HL-60 (cell line): Measurements from ENCODE around the gene DENND6B.

Experiments used
- DNase-seq, 2 experiments: peaks; one replicate each; pipeline ENCODE4 v3.0.0-alpha.2; 2010 to 2020; ENCODE audit warnings: low read depth in 1 of 2, low spot score in 1 of 2
- H3K27ac ChIP-seq: fragments of 250-450 bp; sonication (Bioruptor Pico); replicated peaks from 2 replicates; pipeline ENCODE4 v1.5.1; 2020; ENCODE audit warnings: mild to moderate bottlenecking, moderate library complexity
- H3K27me3 ChIP-seq: fragments of 250-450 bp; sonication (Bioruptor Pico); 2 replicates; pipeline ENCODE4 v1.5.1; 2021; ENCODE audit warnings: mild to moderate bottlenecking, moderate library complexity; ENCODE audit not compliant: insufficient read depth, poor library complexity, severe bottlenecking
- H3K4me3 ChIP-seq: replicated peaks from 2 replicates; pipeline ENCODE4 v1.5.1; 2011; ENCODE audit warnings: mild to moderate bottlenecking, control low read depth, low read length; ENCODE audit not compliant: insufficient read depth
- CTCF ChIP-seq: IDR thresholded peaks from one replicate; pipeline ENCODE4 v1.5.1; 2011; ENCODE audit warnings: low read length, control low read depth, inconsistent platforms; ENCODE audit not compliant: insufficient read depth
- GABPA ChIP-seq: IDR thresholded peaks from 2 replicates; pipeline ENCODE4 v1.6.1; 2012; ENCODE audit warnings: low read depth
- POLR2AphosphoS5 ChIP-seq: IDR thresholded peaks from 2 replicates; pipeline ENCODE4 v1.6.1; 2012; ENCODE audit warnings: low read depth
- SPI1 ChIP-seq: IDR thresholded peaks from 2 replicates; pipeline ENCODE4 v1.6.1; 2012; ENCODE audit warnings: low read depth, mild to moderate bottlenecking, borderline replicate concordance
- TF ChIP-seq, protein P1 (sequence below): IDR thresholded peaks from 2 replicates; pipeline ENCODE4 v1.6.1; 2012; ENCODE audit warnings: low read depth; ENCODE audit not compliant: insufficient replicate concordance

DENND6B gene

DNA sequence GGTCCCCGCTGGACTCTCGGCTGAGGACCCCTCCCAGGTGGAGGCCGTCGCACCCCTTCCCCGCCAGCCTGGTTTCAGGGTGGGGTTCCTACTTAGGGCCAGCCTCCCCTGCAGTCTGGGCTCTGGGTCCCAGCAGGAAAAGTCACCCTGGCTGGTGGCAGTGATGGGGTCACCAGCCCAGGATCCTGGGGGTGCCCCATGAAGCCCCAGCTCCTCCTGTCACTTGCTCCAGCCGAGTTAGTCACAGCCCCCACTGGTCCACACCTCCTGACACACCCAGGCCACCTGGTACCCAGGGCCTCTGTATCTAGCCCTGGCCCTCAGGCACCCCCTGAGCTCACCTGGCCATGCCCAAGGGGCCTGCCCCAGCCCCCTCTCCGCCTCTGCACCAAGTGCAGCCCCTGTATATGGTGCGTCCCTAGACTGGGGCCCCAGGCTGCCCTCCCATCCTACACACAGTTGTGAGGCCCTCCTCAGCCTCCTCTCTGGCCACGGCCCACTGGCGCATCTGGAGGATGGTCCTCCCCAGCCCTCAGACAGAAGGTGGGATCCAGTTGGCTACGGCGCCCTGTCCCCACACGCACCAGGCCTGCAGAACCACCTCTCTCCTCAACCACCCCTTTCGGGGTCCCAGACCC lies 26.1 kb downstream of the DENND6B start:
- Histone ChIP-seq H3K27me3 (no peaks in the 10 kb centered on the region), H3K27ac (no peak overlapping the region), H3K4me3 (no peak overlapping the region)
- TF ChIP-seq SPI1 (no peak), CTCF (no peak), POLR2AphosphoS5 (no peak), GABPA (no peak)
- TF ChIP-seq, protein P1, sequence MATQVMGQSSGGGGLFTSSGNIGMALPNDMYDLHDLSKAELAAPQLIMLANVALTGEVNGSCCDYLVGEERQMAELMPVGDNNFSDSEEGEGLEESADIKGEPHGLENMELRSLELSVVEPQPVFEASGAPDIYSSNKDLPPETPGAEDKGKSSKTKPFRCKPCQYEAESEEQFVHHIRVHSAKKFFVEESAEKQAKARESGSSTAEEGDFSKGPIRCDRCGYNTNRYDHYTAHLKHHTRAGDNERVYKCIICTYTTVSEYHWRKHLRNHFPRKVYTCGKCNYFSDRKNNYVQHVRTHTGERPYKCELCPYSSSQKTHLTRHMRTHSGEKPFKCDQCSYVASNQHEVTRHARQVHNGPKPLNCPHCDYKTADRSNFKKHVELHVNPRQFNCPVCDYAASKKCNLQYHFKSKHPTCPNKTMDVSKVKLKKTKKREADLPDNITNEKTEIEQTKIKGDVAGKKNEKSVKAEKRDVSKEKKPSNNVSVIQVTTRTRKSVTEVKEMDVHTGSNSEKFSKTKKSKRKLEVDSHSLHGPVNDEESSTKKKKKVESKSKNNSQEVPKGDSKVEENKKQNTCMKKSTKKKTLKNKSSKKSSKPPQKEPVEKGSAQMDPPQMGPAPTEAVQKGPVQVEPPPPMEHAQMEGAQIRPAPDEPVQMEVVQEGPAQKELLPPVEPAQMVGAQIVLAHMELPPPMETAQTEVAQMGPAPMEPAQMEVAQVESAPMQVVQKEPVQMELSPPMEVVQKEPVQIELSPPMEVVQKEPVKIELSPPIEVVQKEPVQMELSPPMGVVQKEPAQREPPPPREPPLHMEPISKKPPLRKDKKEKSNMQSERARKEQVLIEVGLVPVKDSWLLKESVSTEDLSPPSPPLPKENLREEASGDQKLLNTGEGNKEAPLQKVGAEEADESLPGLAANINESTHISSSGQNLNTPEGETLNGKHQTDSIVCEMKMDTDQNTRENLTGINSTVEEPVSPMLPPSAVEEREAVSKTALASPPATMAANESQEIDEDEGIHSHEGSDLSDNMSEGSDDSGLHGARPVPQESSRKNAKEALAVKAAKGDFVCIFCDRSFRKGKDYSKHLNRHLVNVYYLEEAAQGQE, result no peak
- DNase-seq, result no peak

- TF ChIP-seq CTCF (no peak), POLR2AphosphoS5 (no peak), SPI1 (no peak)
- TF ChIP-seq, protein P1, result no peak
- H3K4me3 ChIP-seq, result no peak overlapping the region
- no peak for DNase-seq
- H3K27me3 ChIP-seq, result no peaks in the 10 kb centered on the region
- H3K27ac ChIP-seq, result no peak overlapping the region
Observed at GRCh38 chr22:50299785-50300619, 26.8 kb downstream of the DENND6B start.

DNA sequence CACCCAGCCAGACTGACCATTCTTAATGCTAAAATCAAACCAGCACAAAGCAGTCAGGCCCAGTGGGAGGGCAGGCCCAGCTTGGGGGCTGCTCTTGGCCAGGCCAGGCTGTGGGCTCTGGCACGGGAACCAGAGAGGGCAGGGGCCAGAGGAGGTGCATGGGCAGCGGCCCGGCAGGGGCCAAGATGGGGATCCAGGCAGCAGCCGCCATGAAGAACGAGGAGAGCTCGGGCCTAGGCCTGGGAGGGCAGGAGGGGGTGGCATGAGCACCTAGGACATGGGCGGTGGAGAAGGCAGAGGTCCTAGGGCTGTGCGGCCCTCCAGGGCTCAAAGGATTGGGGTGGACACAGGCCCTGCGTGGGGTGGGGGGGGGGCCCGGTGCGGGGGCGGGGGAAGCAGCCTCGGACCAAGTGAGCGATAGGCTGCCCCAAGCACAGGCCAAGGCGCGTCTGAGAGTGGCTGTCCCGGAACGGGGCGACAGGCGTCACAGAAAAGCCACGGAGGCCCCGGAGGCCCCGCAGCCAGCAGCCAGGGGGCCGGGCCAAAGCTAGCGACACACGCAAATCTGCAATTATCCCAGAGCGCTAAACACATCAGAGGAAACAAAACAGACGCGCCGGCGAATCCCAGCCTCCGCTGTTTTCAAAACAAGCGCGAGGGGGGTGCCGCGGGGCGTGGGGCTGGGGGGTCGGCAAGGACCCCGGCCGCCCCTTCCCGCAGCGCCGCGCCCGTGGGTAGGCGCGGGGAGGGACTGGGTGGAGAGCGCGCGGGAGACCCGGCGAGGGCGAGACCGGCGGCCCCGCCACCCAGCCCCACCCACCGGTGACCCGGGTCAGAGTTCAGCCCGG lies 27.7 kb downstream of the DENND6B start:
- no peak overlapping the region for H3K4me3 ChIP-seq
- TF ChIP-seq POLR2AphosphoS5, result no peak
- TF ChIP-seq SPI1, result no peak
- TF ChIP-seq GABPA, result no peak
- TF ChIP-seq, protein P1, result no peak
- no peak for TF ChIP-seq CTCF
- DNase-seq, result no peak
- H3K27ac ChIP-seq, result no peak overlapping the region
- H3K27me3 ChIP-seq, result no peaks in the 10 kb centered on the region
